GM12878 (cell line): ENCODE measurements around the gene NT5M. TPM values are rescaled to one million over a fixed set of nuclear protein-coding genes. Genes with fewer than 3 reads are reported as not detected.
A peak's percentile ranks its signal among the peaks of the same experiment; 100 is the strongest.
"Not testable (repeated sequence)": the region's sequence is repeated elsewhere in the genome, so short reads cannot be mapped to it uniquely, and the experiment has no call there.

Experiments used
- ATAC-seq: fragments of 200-7000 bp; cut with Tn5 transposase; 3 replicates; pipeline ENCODE4 v1.9.1; 2020; ENCODE audit warnings: mild to moderate bottlenecking, moderate library complexity
- BruUV-seq: library from RNA; stranded (reverse); fragments of 400-500 nt; replicated peaks from 2 replicates; lab custom pipeline; 2021; lab: Mats Ljungman, UMichigan
- CTCF ChIA-PET: fragments of 300-600 bp; sonication (Branson Sonifier 250); formaldehyde crosslinking; extraction: SDS; loops from one replicate; lab custom pipeline; 2021; ENCODE audit warnings: inconsistent platforms; lab: Yijun Ruan, JAX
- POLR2A ChIA-PET: fragments of 350-600 bp; formaldehyde crosslinking; extraction: SDS; loops from one replicate; lab custom pipeline; 2021; ENCODE audit warnings: inconsistent platforms; lab: Charles Lee
- RAD21 ChIA-PET: fragments of 300-600 bp; sonication (Branson Sonifier 250); formaldehyde crosslinking; loops from one replicate; lab custom pipeline; 2023; ENCODE audit warnings: antibody characterized with exemption; ENCODE audit not compliant: unreplicated experiment; lab: Charles Lee
- SMC1A ChIA-PET: fragments of 300-600 bp; sonication (Branson Sonifier 250); formaldehyde crosslinking; loops from one replicate; lab custom pipeline; 2023; ENCODE audit not compliant: unreplicated experiment, uncharacterized antibody; lab: Charles Lee
- DNase-seq: peaks from one replicate; pipeline ENCODE4 v3.0.0-alpha.2; 2011; ENCODE audit warnings: low read depth, low spot score
- FAIRE-seq: peaks from 3 replicates; lab custom pipeline; 2011; peaks lifted over from hg19 to GRCh38; lab: Jason Lieb, UNC
- H2AFZ ChIP-seq: 2 replicates; pipeline ENCODE4 v1.6.0; 2011; ENCODE audit warnings: low read depth, low read length, control low read depth; ENCODE audit not compliant: control insufficient read depth
- H3K27ac ChIP-seq: 2 replicates; pipeline ENCODE4 v1.5.1; 2011; ENCODE audit warnings: control low read depth; ENCODE audit not compliant: control insufficient read depth, insufficient read depth
- H3K27me3 ChIP-seq, 2 experiments: replicated peaks in 1 of 2; 2 replicates each; pipeline versions ENCODE4 v1.6.0 to v1.6.1; 2011; ENCODE audit warnings: low read length in 1 of 2; ENCODE audit not compliant: control insufficient read depth in 2 of 2, insufficient read depth in 2 of 2
- H3K36me3 ChIP-seq, 2 experiments: 2 replicates each; pipeline ENCODE4 v1.5.1; 2011; ENCODE audit warnings: low read length in 1 of 2; ENCODE audit not compliant: control insufficient read depth in 2 of 2, insufficient read depth in 2 of 2
- H3K4me1 ChIP-seq: 2 replicates; pipeline ENCODE4 v1.6.1; 2011; ENCODE audit warnings: mild to moderate bottlenecking, low read length, moderate library complexity, mixed read lengths; ENCODE audit not compliant: control insufficient read depth, insufficient read depth
- H3K4me2 ChIP-seq: 2 replicates; pipeline ENCODE4 v1.6.0; 2011; ENCODE audit warnings: control low read depth; ENCODE audit not compliant: control insufficient read depth, insufficient read depth
- H3K4me3 ChIP-seq: fragments of 200-600 bp; sonication (generic); 2 replicates; pipeline ENCODE4 v1.5.1; 2016
- H3K79me2 ChIP-seq: 2 replicates; pipeline ENCODE4 v1.6.0; 2011; ENCODE audit warnings: low read length; ENCODE audit not compliant: control insufficient read depth, insufficient read depth
- H3K9ac ChIP-seq: 2 replicates; pipeline ENCODE4 v1.8.0; 2011; ENCODE audit warnings: low read length, control low read depth, mixed read lengths; ENCODE audit not compliant: control insufficient read depth, insufficient read depth
- H3K9me3 ChIP-seq: replicated peaks from 3 replicates; pipeline ENCODE4 v1.5.1; 2011; ENCODE audit warnings: mild to moderate bottlenecking, low read length; ENCODE audit not compliant: control insufficient read depth, insufficient read depth
- H4K20me1 ChIP-seq: 2 replicates; pipeline ENCODE4 v1.6.0; 2011; ENCODE audit not compliant: control insufficient read depth, insufficient read depth
- ETV6 ChIP-seq, 2 experiments: fragments of 450-650 bp in 1 of 2; IDR thresholded peaks in 1 of 2; conservative IDR thresholded peaks in 1 of 2; 2 replicates each; pipeline ENCODE4 v1.6.1; 2014; ENCODE audit warnings: antibody characterized with exemption in 1 of 2, borderline replicate concordance in 1 of 2, low read depth in 1 of 2, mild to moderate bottlenecking in 1 of 2, moderate library complexity in 1 of 2
- SMARCA5 ChIP-seq: fragments of 450-650 bp; IDR thresholded peaks from 2 replicates; pipeline ENCODE4 v1.6.1; 2017; ENCODE audit warnings: mild to moderate bottlenecking
- ZNF274 ChIP-seq: IDR thresholded peaks from one replicate; pipeline ENCODE4 v1.8.0; 2011; ENCODE audit not compliant: insufficient read length, insufficient read depth
- WGBS: methylation state at CpG from one replicate; pipeline ENCODE4 v1.1.6; 2016; ENCODE audit warnings: low lambda C conversion rate; ENCODE audit not compliant: insufficient replicate concordance, insufficient coverage; ENCODE audit errors: missing lambda C conversion rate; 5-methylcytosine and 5-hydroxymethylcytosine counted together
- in situ Hi-C: fragments of 300-500 bp; cut with MboI; formaldehyde crosslinking; loops from 9 replicates; pipeline ENCODE4 v1.14.3; 2018; ENCODE audit warnings: mixed read lengths
- intact Hi-C: fragments of 100-400 bp; cut with micrococcal nuclease; formaldehyde crosslinking; loops from one replicate; pipeline ENCODE4 v1.14.2; 2022; ENCODE audit not compliant: unreplicated experiment
- polyA plus RNA-seq, 11 experiments: library from polyadenylated mRNA; depleted of rRNA in 4 of 11; unstranded in 6 of 11; stranded (reverse) in 5 of 11; fragments of >200 nt; fragmentation: Nextera tagmentation in 4 of 11; fragmentation: Illumina TruSeq in 1 of 11; extraction: Ambion mirVana in 4 of 11; extraction: Trizol in 1 of 11; gene quantifications; 1 replicate in 1 of 11; 2 replicates in 10 of 11; pipeline versions ENCODE4 v1.2.1 to v1.2.3, GENCODE V29; 2011 to 2016; ENCODE audit warnings: inconsistent platforms in 2 of 11, missing spikeins in 2 of 11, low read depth in 1 of 11
- total RNA-seq, 4 experiments: library from RNA; depleted of rRNA in 3 of 4; stranded (reverse); fragments of >200 nt in 3 of 4; fragmentation: Illumina TruSeq in 1 of 4; extraction: Trizol in 1 of 4; gene quantifications; 2 replicates each; pipeline versions ENCODE4 v1.2.1 to v1.2.3, GENCODE V29; 2013 to 2021

NT5M gene
- total and polyA plus RNA-seq, 10 of the 15 experiments (the other 5 are each of a cell fraction or from before 2014, with no cell fraction given) = 0.18 to 14.1 (median 2.9) TPM

- Histone ChIP-seq H4K20me1 (no peaks in the 10 kb centered on the region), H3K79me2 (peaks cover 47% of the 10 kb centered on the region), H3K4me1 (peaks cover 4% of the 10 kb centered on the region; the same call in 1 of the 2 replicates), H2AFZ (no peak overlapping the region), H3K4me2 (no peak overlapping the region), H3K9ac (no peak overlapping the region), H3K36me3 (peaks cover 8 to 19% of the 10 kb centered on the region in 2 experiments; a peak in 3 of 4 replicates), H3K4me3 (no peak overlapping the region), H3K27ac (no peak overlapping the region), H3K27me3 (no peaks in the 10 kb centered on the region), H3K9me3 (no peaks in the 10 kb centered on the region)
- in situ Hi-C loops (no loop called here), intact Hi-C loops (loop anchor here (5.0 kb wide), 1 partner anchor 36 kb away; no protein-coding TSS in a partner anchor)
- ChIA-PET CTCF (interaction anchor here (0.8 to 1.9 kb wide), 2 partner anchors 14 to 275 kb away, joined by 3 to 5 read pairs; no protein-coding TSS in a partner anchor), SMC1A (interaction anchor here (1.5 to 2.0 kb wide), 2 partner anchors 8 to 28 kb away, joined by 5 to 6 read pairs; no protein-coding TSS in a partner anchor), POLR2A (no interaction called here), RAD21 (interaction anchor here (0.7 kb wide), 1 partner anchor 75 kb away, joined by 3 read pairs; no protein-coding TSS in a partner anchor)
- no peak for DNase-seq
- peak; percentile 44 for FAIRE-seq
- BruUV-seq = no TSS peak
- no peak for TF ChIP-seq ETV6 (conservative IDR thresholded peaks at IDR 0.05 in 1 of 2, IDR thresholded peaks at IDR 0.05 in 1 of 2; ENCODE audit: borderline replicate concordance in 1 of 2, low read depth in 1 of 2)
- no peak for TF ChIP-seq SMARCA5
- no peak for TF ChIP-seq ZNF274
- ATAC-seq = no peak
- WGBS = 70% methylated on average over 6 of the region's 6 CpGs
These were observed 27.2 kb upstream of the NT5M start for GRCh38 chr17:17275971-17276370.

- ChIA-PET CTCF (interaction anchor here (1.0 kb wide), 1 partner anchor 35 kb away, joined by 3 read pairs; no protein-coding TSS in a partner anchor), SMC1A (interaction anchor here (0.9 to 1.4 kb wide), 2 partner anchors 10 to 15 kb away, joined by 3 read pairs; no protein-coding TSS in a partner anchor)
- H4K20me1 ChIP-seq, DNase-seq, H3K4me1 ChIP-seq, in situ Hi-C loops, H3K9me3 ChIP-seq, ATAC-seq, H3K27me3 ChIP-seq, POLR2A ChIA-PET, RAD21 ChIA-PET, FAIRE-seq, H3K27ac ChIP-seq, H3K4me3 ChIP-seq, BruUV-seq, H3K9ac ChIP-seq, H2AFZ ChIP-seq: not testable (repeated sequence)
- H3K79me2 ChIP-seq = peaks cover 48% of the 10 kb centered on the region
- H3K36me3 ChIP-seq = peaks cover 8 to 15% of the 10 kb centered on the region in 2 experiments; a peak in 3 of 4 replicates
- H3K4me2 ChIP-seq = peak overlapping the region; percentile 15; the same call in 1 of the 2 replicates
- intact Hi-C loops = loop anchor here (5.0 kb wide), 1 partner anchor 35 kb away; no protein-coding TSS in a partner anchor
- WGBS = 85% methylated on average over 5 of the region's 5 CpGs
These were observed 25.7 kb upstream of the NT5M start for GRCh38 chr17:17277431-17277830.
